GM23338 (cell line): ENCODE results near the gene ARHGEF3. TPM values are rescaled to one million over a fixed set of nuclear protein-coding genes. Genes with fewer than 3 reads are reported as not detected.

Experiments used
- ATAC-seq: fragments of 200-7000 bp; cut with Tn5 transposase; 3 replicates; pipeline ENCODE4 v1.9.1; 2020
- DNase-seq: peaks from one replicate; pipeline ENCODE4 v3.0.0-alpha.2; 2015; ENCODE audit warnings: low spot score
- H2AFZ ChIP-seq: fragments of 200-600 bp; sonication (generic); 2 replicates; pipeline ENCODE4 v1.8.0; 2016; ENCODE audit warnings: antibody characterized with exemption, mild to moderate bottlenecking, moderate library complexity
- H3F3A ChIP-seq: fragments of 200-600 bp; sonication (generic); replicated peaks from 2 replicates; pipeline ENCODE4 v1.8.0; 2017; ENCODE audit warnings: antibody characterized with exemption, mixed run types, low read depth
- H3K27ac ChIP-seq: fragments of 200-600 bp; sonication (generic); 2 replicates; pipeline ENCODE4 v1.6.1; 2016; ENCODE audit warnings: low read depth
- H3K27me3 ChIP-seq: fragments of 200-600 bp; sonication (generic); 2 replicates; pipeline ENCODE4 v1.8.0; 2016; ENCODE audit warnings: mild to moderate bottlenecking, mixed run types, moderate library complexity; ENCODE audit not compliant: insufficient read depth
- H3K36me3 ChIP-seq: fragments of 200-600 bp; sonication (generic); 2 replicates; pipeline ENCODE4 v1.8.0; 2016; ENCODE audit warnings: mild to moderate bottlenecking; ENCODE audit not compliant: insufficient read depth
- H3K4me1 ChIP-seq: fragments of 200-600 bp; sonication (generic); 2 replicates; pipeline ENCODE4 v1.8.0; 2016; ENCODE audit warnings: mild to moderate bottlenecking, moderate library complexity; ENCODE audit not compliant: insufficient read depth
- H3K4me2 ChIP-seq: fragments of 200-600 bp; sonication (generic); 2 replicates; pipeline ENCODE4 v1.7.1; 2017; ENCODE audit warnings: mixed run types
- H3K4me3 ChIP-seq: fragments of 200-600 bp; sonication (generic); 2 replicates; pipeline ENCODE4 v1.6.1; 2016; ENCODE audit warnings: mixed run types
- H3K79me2 ChIP-seq: fragments of 200-600 bp; sonication (generic); replicated peaks from 2 replicates; pipeline ENCODE4 v1.8.0; 2017; ENCODE audit warnings: mild to moderate bottlenecking; ENCODE audit not compliant: insufficient read depth
- H3K9me2 ChIP-seq: fragments of 200-600 bp; sonication (generic); 2 replicates; pipeline ENCODE4 v1.8.0; 2017; ENCODE audit not compliant: insufficient read depth
- H4K20me1 ChIP-seq: fragments of 200-600 bp; sonication (generic); replicated peaks from 2 replicates; pipeline ENCODE4 v1.8.0; 2017; ENCODE audit warnings: mild to moderate bottlenecking; ENCODE audit not compliant: insufficient read depth
- H3K27ac Mint-ChIP-seq: 2 replicates; pipeline ENCODE4 v1.8.0; 2020; ENCODE audit warnings: inconsistent platforms, mild to moderate bottlenecking, moderate library complexity, mixed read lengths
- H3K27me3 Mint-ChIP-seq: 3 replicates; pipeline ENCODE4 v1.8.0; 2022; ENCODE audit warnings: low read depth, mild to moderate bottlenecking, moderate library complexity, mixed read lengths, inconsistent platforms; ENCODE audit not compliant: insufficient read depth, poor library complexity
- H3K36me3 Mint-ChIP-seq: 3 replicates; pipeline ENCODE4 v1.8.0; 2021; ENCODE audit warnings: low read depth, mild to moderate bottlenecking, inconsistent platforms, moderate library complexity, mixed read lengths
- H3K4me1 Mint-ChIP-seq: 3 replicates; pipeline ENCODE4 v1.8.0; 2020; ENCODE audit warnings: mild to moderate bottlenecking, inconsistent platforms, mixed read lengths
- H3K4me3 Mint-ChIP-seq: 3 replicates; pipeline ENCODE4 v1.8.0; 2021; ENCODE audit warnings: moderate library complexity, mild to moderate bottlenecking, inconsistent platforms, mixed read lengths
- H3K9me3 Mint-ChIP-seq: 3 replicates; pipeline ENCODE4 v1.8.0; 2020; ENCODE audit warnings: moderate library complexity, mild to moderate bottlenecking, inconsistent platforms, mixed read lengths
- CREB1 ChIP-seq: fragments of 250-450 bp; sonication (Bioruptor Pico); IDR thresholded peaks from 2 replicates; pipeline ENCODE4 v1.5.0; 2020; ENCODE audit warnings: low read depth, mild to moderate bottlenecking, moderate library complexity
- EZH2 ChIP-seq: fragments of 200-600 bp; sonication (generic); IDR thresholded peaks from one replicate; pipeline ENCODE4 v1.8.0; 2017; ENCODE audit warnings: antibody characterized with exemption, mild to moderate bottlenecking, low read depth; ENCODE audit not compliant: unreplicated experiment
- EZH2phosphoT487 ChIP-seq: fragments of 200-600 bp; sonication (generic); IDR thresholded peaks from one replicate; pipeline ENCODE4 v1.8.1; 2018; ENCODE audit warnings: antibody characterized with exemption; ENCODE audit not compliant: unreplicated experiment
- JUNB ChIP-seq: IDR thresholded peaks from one replicate; pipeline ENCODE4 v1.6.1; 2016; ENCODE audit warnings: antibody characterized with exemption; ENCODE audit not compliant: unreplicated experiment
- NANOG ChIP-seq: IDR thresholded peaks from 2 replicates; pipeline ENCODE4 v1.6.1; 2016; ENCODE audit warnings: antibody characterized with exemption, borderline replicate concordance
- POLR2AphosphoS5 ChIP-seq: IDR thresholded peaks from 2 replicates; pipeline ENCODE4 v1.6.1; 2016; ENCODE audit warnings: antibody characterized with exemption, low read depth
- STAT1 ChIP-seq: IDR thresholded peaks from one replicate; pipeline ENCODE4 v1.6.1; 2016; ENCODE audit warnings: antibody characterized with exemption; ENCODE audit not compliant: unreplicated experiment
- ZNF114 ChIP-seq: fragments of 250-450 bp; sonication (Bioruptor Pico); IDR thresholded peaks from 2 replicates; pipeline ENCODE4 v1.5.0; 2020; ENCODE audit warnings: mild to moderate bottlenecking, moderate library complexity
- ZNF331 ChIP-seq: fragments of 250-450 bp; sonication (Bioruptor Pico); IDR thresholded peaks from 2 replicates; pipeline ENCODE4 v1.5.0; 2020; ENCODE audit warnings: low read depth, mild to moderate bottlenecking, moderate library complexity
- polyA plus RNA-seq: library from polyadenylated mRNA; unstranded; fragments of >200 nt; fragmentation: Nextera tagmentation; extraction: Ambion mirVana; gene quantifications from 2 replicates; pipeline ENCODE4 v1.2.1, GENCODE V29; 2016
- total RNA-seq: library from RNA; depleted of rRNA; stranded (reverse); fragments of >200 nt; shearing (Covaris generic); gene quantifications from 2 replicates; pipeline ENCODE4 v1.2.3, GENCODE V29; 2014
- TF ChIP-seq, protein P1 (sequence below): IDR thresholded peaks from 2 replicates; pipeline ENCODE4 v1.6.1; 2016; ENCODE audit warnings: antibody characterized with exemption
- TF ChIP-seq, protein P2 (sequence below), 2 experiments: fragments of 200-600 bp in 1 of 2; sonication (generic) in 1 of 2; conservative IDR thresholded peaks; 2 replicates each; pipeline versions ENCODE4 v1.5.1 to v1.6.1; 2016 to 2017; ENCODE audit warnings: antibody characterized with exemption in 2 of 2, low read depth in 2 of 2, mild to moderate bottlenecking in 2 of 2, moderate library complexity in 1 of 2
- TF ChIP-seq, protein P3 (sequence below): IDR thresholded peaks from one replicate; pipeline ENCODE4 v1.6.1; 2018; ENCODE audit warnings: antibody characterized with exemption; ENCODE audit not compliant: unreplicated experiment

Gene ARHGEF3
- total and polyA plus RNA-seq, 2 experiments from 2014 or later = 5.0 to 5.1 TPM

- TF ChIP-seq, protein P1, sequence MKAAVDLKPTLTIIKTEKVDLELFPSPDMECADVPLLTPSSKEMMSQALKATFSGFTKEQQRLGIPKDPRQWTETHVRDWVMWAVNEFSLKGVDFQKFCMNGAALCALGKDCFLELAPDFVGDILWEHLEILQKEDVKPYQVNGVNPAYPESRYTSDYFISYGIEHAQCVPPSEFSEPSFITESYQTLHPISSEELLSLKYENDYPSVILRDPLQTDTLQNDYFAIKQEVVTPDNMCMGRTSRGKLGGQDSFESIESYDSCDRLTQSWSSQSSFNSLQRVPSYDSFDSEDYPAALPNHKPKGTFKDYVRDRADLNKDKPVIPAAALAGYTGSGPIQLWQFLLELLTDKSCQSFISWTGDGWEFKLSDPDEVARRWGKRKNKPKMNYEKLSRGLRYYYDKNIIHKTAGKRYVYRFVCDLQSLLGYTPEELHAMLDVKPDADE = no peak
- TF ChIP-seq EZH2phosphoT487 (no peak), STAT1 (no peak), ZNF114 (CRISPR knock-in tag) (no peak), NANOG (no peak)
Observed at GRCh38 chr3:56764184-56764583, 37.6 kb downstream of the ARHGEF3 start (continued).

DNA sequence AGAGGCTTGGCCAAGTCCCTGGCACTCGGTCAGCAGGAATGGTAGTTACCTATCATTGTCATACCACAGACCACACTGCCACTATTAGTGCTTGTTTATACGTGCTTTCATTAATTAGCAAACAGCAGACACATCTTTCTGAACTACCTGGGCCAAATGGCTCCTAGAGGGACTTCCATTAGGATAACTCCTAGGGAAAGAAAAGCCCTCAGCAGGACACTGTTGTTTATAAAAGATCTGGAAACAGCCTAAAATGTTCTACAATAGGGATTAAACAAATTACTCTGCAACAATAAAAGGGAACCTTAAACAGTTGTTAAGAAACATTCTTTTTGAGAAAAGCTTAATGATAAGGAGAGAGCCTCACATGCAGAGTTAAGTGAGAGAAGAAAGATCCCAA lies 38.5 kb downstream of the ARHGEF3 start:
- H3K36me3 Mint-ChIP-seq = peaks cover 4% of the 10 kb centered on the region; the same call in 1 of the 3 replicates
- H3F3A ChIP-seq = no peaks in the 10 kb centered on the region
- H3K27me3 ChIP-seq = no peaks in the 10 kb centered on the region
- ATAC-seq = peak; percentile 88
- H3K4me3 Mint-ChIP-seq = no peak overlapping the region
- H3K4me1 ChIP-seq = no peaks in the 10 kb centered on the region
- H3K4me2 ChIP-seq = no peak overlapping the region
- no peak overlapping the region for H3K27ac ChIP-seq
- H2AFZ ChIP-seq = no peak overlapping the region
- peaks cover 3% of the 10 kb centered on the region; the same call in 1 of the 3 replicates for H3K9me3 Mint-ChIP-seq
- no peak overlapping the region for H3K27ac Mint-ChIP-seq
- no peak overlapping the region for H3K4me3 ChIP-seq
- no peaks in the 10 kb centered on the region for H4K20me1 ChIP-seq
- peaks cover 6% of the 10 kb centered on the region for H3K27me3 Mint-ChIP-seq
- H3K79me2 ChIP-seq = no peaks in the 10 kb centered on the region
- H3K4me1 Mint-ChIP-seq = no peaks in the 10 kb centered on the region
- H3K36me3 ChIP-seq = no peaks in the 10 kb centered on the region
- DNase-seq = no peak
- no peaks in the 10 kb centered on the region; the same call in 1 of the 2 replicates for H3K9me2 ChIP-seq
- TF ChIP-seq STAT1 (no peak), JUNB (no peak), CREB1 (CRISPR knock-in tag) (no peak), POLR2AphosphoS5 (no peak), ZNF114 (CRISPR knock-in tag) (no peak), EZH2 (no peak), NANOG (no peak), ZNF331 (CRISPR knock-in tag) (no peak), EZH2phosphoT487 (no peak)
- TF ChIP-seq, protein P1 = no peak
- TF ChIP-seq, protein P2, sequence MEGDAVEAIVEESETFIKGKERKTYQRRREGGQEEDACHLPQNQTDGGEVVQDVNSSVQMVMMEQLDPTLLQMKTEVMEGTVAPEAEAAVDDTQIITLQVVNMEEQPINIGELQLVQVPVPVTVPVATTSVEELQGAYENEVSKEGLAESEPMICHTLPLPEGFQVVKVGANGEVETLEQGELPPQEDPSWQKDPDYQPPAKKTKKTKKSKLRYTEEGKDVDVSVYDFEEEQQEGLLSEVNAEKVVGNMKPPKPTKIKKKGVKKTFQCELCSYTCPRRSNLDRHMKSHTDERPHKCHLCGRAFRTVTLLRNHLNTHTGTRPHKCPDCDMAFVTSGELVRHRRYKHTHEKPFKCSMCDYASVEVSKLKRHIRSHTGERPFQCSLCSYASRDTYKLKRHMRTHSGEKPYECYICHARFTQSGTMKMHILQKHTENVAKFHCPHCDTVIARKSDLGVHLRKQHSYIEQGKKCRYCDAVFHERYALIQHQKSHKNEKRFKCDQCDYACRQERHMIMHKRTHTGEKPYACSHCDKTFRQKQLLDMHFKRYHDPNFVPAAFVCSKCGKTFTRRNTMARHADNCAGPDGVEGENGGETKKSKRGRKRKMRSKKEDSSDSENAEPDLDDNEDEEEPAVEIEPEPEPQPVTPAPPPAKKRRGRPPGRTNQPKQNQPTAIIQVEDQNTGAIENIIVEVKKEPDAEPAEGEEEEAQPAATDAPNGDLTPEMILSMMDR (conservative IDR thresholded peaks at IDR 0.05; ENCODE audit: low read depth in 2 of 2) = no peak
- TF ChIP-seq, protein P3, sequence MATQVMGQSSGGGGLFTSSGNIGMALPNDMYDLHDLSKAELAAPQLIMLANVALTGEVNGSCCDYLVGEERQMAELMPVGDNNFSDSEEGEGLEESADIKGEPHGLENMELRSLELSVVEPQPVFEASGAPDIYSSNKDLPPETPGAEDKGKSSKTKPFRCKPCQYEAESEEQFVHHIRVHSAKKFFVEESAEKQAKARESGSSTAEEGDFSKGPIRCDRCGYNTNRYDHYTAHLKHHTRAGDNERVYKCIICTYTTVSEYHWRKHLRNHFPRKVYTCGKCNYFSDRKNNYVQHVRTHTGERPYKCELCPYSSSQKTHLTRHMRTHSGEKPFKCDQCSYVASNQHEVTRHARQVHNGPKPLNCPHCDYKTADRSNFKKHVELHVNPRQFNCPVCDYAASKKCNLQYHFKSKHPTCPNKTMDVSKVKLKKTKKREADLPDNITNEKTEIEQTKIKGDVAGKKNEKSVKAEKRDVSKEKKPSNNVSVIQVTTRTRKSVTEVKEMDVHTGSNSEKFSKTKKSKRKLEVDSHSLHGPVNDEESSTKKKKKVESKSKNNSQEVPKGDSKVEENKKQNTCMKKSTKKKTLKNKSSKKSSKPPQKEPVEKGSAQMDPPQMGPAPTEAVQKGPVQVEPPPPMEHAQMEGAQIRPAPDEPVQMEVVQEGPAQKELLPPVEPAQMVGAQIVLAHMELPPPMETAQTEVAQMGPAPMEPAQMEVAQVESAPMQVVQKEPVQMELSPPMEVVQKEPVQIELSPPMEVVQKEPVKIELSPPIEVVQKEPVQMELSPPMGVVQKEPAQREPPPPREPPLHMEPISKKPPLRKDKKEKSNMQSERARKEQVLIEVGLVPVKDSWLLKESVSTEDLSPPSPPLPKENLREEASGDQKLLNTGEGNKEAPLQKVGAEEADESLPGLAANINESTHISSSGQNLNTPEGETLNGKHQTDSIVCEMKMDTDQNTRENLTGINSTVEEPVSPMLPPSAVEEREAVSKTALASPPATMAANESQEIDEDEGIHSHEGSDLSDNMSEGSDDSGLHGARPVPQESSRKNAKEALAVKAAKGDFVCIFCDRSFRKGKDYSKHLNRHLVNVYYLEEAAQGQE = no peak
